SU-DHL-6 (cell line): ENCODE measurements around the gene PGLYRP3.

Experiments
- CTCF ChIP-seq: fragments of 200-600 bp; sonication (generic); IDR thresholded peaks from one replicate; pipeline ENCODE4 v1.5.1; 2017; ENCODE audit warnings: antibody characterized with exemption, mild to moderate bottlenecking, low read length, moderate library complexity; ENCODE audit not compliant: insufficient read depth, poor library complexity, severe bottlenecking
- EZH2phosphoT487 ChIP-seq: fragments of 200-600 bp; sonication (generic), shearing (Covaris generic); conservative IDR thresholded peaks from 2 replicates; pipeline ENCODE4 v1.6.1; 2018; ENCODE audit warnings: mild to moderate bottlenecking, antibody characterized with exemption, low read length, moderate library complexity, mixed read lengths

GRCh38 chr1:153251562-153251961, 61.2 kb downstream of the PGLYRP3 start:
- TF ChIP-seq CTCF = no peak
- no peak for TF ChIP-seq EZH2phosphoT487
